Panc1 (cell line): ENCODE data around the gene PMPCA. TPM values are rescaled to one million over a fixed set of nuclear protein-coding genes. Genes with fewer than 3 reads are reported as not detected.

Experiments used
- ATAC-seq: fragments of 200-7000 bp; cut with Tn5 transposase; 2 replicates; pipeline ENCODE4 v1.9.1; 2020; ENCODE audit warnings: mild to moderate bottlenecking, moderate library complexity
- BruUV-seq: library from RNA; stranded (reverse); fragments of 400-500 nt; replicated peaks from 2 replicates; lab custom pipeline; 2021; lab: Mats Ljungman, UMichigan
- CTCF ChIA-PET: fragments of 300-600 bp; sonication (Branson Sonifier 250); formaldehyde crosslinking; loops from one replicate; lab custom pipeline; 2022; ENCODE audit warnings: antibody characterized with exemption; lab: Charles Lee
- POLR2A ChIA-PET: fragments of 300-600 bp; sonication (Branson Sonifier 250); formaldehyde crosslinking; loops from one replicate; lab custom pipeline; 2022; ENCODE audit warnings: antibody characterized with exemption; lab: Charles Lee
- DNase-seq: peaks from one replicate; pipeline ENCODE4 v3.0.0-alpha.2; 2010; ENCODE audit warnings: low read depth, low spot score
- H3K27ac ChIP-seq: 2 replicates; pipeline ENCODE4 v1.5.1; 2011; ENCODE audit warnings: mild to moderate bottlenecking, low read length, inconsistent platforms
- H3K27me3 ChIP-seq: fragments of 200-500 bp; sonication (Bioruptor generic); 2 replicates; pipeline ENCODE4 v1.6.0; 2014; ENCODE audit warnings: low read length, inconsistent platforms; ENCODE audit not compliant: control insufficient read depth, insufficient read depth
- H3K36me3 ChIP-seq: fragments of 200-500 bp; sonication (Bioruptor generic); 2 replicates; pipeline ENCODE4 v1.5.1; 2014; ENCODE audit warnings: inconsistent platforms, mild to moderate bottlenecking, low read length, moderate library complexity; ENCODE audit not compliant: control insufficient read depth, insufficient read depth
- H3K4me1 ChIP-seq: 2 replicates; pipeline ENCODE4 v1.5.1; 2011; ENCODE audit warnings: inconsistent platforms, mild to moderate bottlenecking, low read length, moderate library complexity; ENCODE audit not compliant: control insufficient read depth, insufficient read depth
- H3K4me3 ChIP-seq, 2 experiments: 2 replicates each; pipeline ENCODE4 v1.5.1; 2011 to 2012; ENCODE audit warnings: low read depth in 2 of 2, low read length in 2 of 2, mild to moderate bottlenecking in 2 of 2, inconsistent platforms in 1 of 2, moderate library complexity in 1 of 2
- H3K9me3 ChIP-seq: fragments of 200-500 bp; sonication (Bioruptor generic); 2 replicates; pipeline ENCODE4 v1.5.1; 2014; ENCODE audit warnings: low read depth, mild to moderate bottlenecking, inconsistent platforms, low read length, moderate library complexity; ENCODE audit not compliant: control insufficient read depth, insufficient read depth
- POLR2AphosphoS5 ChIP-seq: IDR thresholded peaks from 2 replicates; pipeline ENCODE4 v1.6.1; 2012; ENCODE audit warnings: mild to moderate bottlenecking, low read depth, low read length, moderate library complexity
- SIN3A ChIP-seq: IDR thresholded peaks from 2 replicates; pipeline ENCODE4 v1.6.1; 2012; ENCODE audit warnings: low read depth, mild to moderate bottlenecking, low read length, moderate library complexity, borderline replicate concordance; ENCODE audit not compliant: insufficient read depth
- TCF7L2 ChIP-seq: IDR thresholded peaks from 2 replicates; pipeline ENCODE4 v1.6.1; 2011; ENCODE audit warnings: mild to moderate bottlenecking, low read depth, low read length, inconsistent platforms
- in situ Hi-C: cut with HindIII; loops from 2 replicates; pipeline ENCODE4 v1.10.0; 2016; ENCODE audit warnings: low sequenced_read_pairs, low pct_unique_long_range_greater_than_20kb
- intact Hi-C: fragments of 100-400 bp; cut with micrococcal nuclease; formaldehyde crosslinking; loops from one replicate; pipeline ENCODE4 v1.10.0; 2022; ENCODE audit not compliant: unreplicated experiment
- total RNA-seq: library from RNA; stranded (reverse); gene quantifications from one replicate; pipeline ENCODE4 v1.2.1, GENCODE V29; 2021; ENCODE audit not compliant: unreplicated experiment
- TF ChIP-seq, protein P1 (sequence below), 2 experiments: IDR thresholded peaks; 2 replicates each; pipeline ENCODE4 v1.6.1; 2011 to 2012; ENCODE audit warnings: low read depth in 2 of 2, control low read depth in 1 of 2, low read length in 1 of 2, mild to moderate bottlenecking in 1 of 2, moderate library complexity in 1 of 2; ENCODE audit not compliant: insufficient read depth in 1 of 2
- TF ChIP-seq, protein P2 (sequence below): fragments of 450-650 bp; IDR thresholded peaks from 2 replicates; pipeline ENCODE4 v1.5.1; 2017; ENCODE audit warnings: mild to moderate bottlenecking

PMPCA gene
- total RNA-seq, 1 experiment from 2014 or later, result 60.9 TPM

DNA sequence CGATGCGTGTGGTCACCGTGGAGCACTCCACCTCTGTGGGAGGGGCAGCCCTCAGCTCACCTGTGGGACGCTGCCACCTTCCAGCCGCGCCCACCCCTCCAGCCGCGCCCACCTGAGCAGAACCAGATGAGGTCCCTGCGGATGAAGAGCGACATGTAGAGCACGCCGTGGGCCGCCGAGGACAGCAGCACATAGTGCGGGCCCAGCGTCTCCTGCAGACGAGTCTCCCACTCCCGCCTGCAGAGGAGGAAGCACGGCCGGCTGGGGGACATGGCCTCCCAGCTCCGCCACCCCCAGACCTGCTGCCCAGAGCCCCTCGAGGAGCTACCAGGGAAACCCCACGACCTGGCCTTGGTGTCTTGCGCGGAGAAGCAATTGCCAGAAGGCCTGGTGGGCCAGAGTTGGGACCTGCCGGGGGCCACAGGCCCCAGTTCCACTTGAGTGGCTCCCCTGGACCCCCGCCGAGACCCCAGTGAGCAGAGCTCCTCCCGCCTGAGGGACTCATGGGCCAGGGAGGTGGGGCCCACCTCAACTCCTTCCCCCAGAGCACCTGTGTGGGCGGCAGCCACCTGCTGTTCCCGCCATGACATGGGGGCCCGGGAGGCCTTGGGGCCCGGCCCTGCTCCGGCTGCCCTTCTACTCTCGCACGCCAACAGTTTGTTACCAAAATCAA, 22.7 kb downstream of the PMPCA start:
- in situ Hi-C loops (no loop called here), intact Hi-C loops (no loop called here)
- no TSS peak for BruUV-seq
- Histone ChIP-seq H3K27ac (no peak overlapping the region), H3K4me3 (no peak overlapping the region), H3K9me3 (no peaks in the 10 kb centered on the region), H3K4me1 (no peaks in the 10 kb centered on the region), H3K36me3 (no peaks in the 10 kb centered on the region), H3K27me3 (no peaks in the 10 kb centered on the region)
- TF ChIP-seq POLR2AphosphoS5, result no peak
- no peak for TF ChIP-seq TCF7L2
- TF ChIP-seq, protein P1, sequence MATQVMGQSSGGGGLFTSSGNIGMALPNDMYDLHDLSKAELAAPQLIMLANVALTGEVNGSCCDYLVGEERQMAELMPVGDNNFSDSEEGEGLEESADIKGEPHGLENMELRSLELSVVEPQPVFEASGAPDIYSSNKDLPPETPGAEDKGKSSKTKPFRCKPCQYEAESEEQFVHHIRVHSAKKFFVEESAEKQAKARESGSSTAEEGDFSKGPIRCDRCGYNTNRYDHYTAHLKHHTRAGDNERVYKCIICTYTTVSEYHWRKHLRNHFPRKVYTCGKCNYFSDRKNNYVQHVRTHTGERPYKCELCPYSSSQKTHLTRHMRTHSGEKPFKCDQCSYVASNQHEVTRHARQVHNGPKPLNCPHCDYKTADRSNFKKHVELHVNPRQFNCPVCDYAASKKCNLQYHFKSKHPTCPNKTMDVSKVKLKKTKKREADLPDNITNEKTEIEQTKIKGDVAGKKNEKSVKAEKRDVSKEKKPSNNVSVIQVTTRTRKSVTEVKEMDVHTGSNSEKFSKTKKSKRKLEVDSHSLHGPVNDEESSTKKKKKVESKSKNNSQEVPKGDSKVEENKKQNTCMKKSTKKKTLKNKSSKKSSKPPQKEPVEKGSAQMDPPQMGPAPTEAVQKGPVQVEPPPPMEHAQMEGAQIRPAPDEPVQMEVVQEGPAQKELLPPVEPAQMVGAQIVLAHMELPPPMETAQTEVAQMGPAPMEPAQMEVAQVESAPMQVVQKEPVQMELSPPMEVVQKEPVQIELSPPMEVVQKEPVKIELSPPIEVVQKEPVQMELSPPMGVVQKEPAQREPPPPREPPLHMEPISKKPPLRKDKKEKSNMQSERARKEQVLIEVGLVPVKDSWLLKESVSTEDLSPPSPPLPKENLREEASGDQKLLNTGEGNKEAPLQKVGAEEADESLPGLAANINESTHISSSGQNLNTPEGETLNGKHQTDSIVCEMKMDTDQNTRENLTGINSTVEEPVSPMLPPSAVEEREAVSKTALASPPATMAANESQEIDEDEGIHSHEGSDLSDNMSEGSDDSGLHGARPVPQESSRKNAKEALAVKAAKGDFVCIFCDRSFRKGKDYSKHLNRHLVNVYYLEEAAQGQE (IDR thresholded peaks at IDR 0.05; ENCODE audit: insufficient read depth in 1 of 2, low read depth in 2 of 2, low read length in 1 of 2), result no peak
- TF ChIP-seq, protein P2, sequence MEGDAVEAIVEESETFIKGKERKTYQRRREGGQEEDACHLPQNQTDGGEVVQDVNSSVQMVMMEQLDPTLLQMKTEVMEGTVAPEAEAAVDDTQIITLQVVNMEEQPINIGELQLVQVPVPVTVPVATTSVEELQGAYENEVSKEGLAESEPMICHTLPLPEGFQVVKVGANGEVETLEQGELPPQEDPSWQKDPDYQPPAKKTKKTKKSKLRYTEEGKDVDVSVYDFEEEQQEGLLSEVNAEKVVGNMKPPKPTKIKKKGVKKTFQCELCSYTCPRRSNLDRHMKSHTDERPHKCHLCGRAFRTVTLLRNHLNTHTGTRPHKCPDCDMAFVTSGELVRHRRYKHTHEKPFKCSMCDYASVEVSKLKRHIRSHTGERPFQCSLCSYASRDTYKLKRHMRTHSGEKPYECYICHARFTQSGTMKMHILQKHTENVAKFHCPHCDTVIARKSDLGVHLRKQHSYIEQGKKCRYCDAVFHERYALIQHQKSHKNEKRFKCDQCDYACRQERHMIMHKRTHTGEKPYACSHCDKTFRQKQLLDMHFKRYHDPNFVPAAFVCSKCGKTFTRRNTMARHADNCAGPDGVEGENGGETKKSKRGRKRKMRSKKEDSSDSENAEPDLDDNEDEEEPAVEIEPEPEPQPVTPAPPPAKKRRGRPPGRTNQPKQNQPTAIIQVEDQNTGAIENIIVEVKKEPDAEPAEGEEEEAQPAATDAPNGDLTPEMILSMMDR, result no peak
- no peak for TF ChIP-seq SIN3A
- ChIA-PET CTCF (no interaction called here), POLR2A (no interaction called here)
- no peak for ATAC-seq
- no peak for DNase-seq

DNA sequence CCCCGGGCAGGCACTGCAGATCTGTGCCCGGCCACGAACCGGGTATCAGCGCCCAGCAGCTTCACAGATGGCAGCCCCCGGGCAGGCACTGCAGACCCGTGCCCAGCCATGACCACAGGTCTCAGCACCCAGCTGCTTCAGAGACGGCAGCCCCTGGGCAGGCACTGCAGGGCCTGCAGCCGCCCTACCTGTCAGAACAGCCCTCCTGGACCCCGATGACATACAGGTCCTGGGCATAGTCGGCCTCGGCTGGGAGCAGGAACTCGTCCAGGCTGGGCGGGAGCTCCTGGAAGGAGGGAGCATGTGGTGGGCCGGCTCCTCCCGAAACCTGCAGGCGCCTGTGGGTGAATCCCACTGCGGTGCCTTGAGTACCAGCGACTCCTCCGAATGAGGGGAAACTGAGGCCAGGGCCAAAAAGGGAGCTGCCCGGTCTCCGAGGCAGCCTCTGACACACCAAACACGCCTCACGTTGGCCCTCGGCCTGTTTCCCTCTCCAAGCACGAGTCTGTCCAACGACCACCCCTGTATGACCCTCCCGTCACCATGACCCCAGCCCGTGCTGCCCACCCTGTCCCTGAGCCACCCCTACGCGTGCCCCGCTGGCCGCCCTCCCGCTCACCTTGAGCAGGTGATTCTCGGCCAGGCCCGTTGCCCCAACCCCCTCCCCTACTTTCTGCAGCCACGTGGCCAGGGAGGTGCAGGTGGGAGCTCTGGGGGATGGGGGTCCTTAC, 23.6 kb downstream of the PMPCA start:
- in situ Hi-C loops, result no loop called here
- CTCF ChIA-PET, result no interaction called here

More for the DNA sequence above, 23.6 kb downstream of the PMPCA start:
- Histone ChIP-seq H3K4me1 (no peaks in the 10 kb centered on the region), H3K36me3 (no peaks in the 10 kb centered on the region), H3K9me3 (no peaks in the 10 kb centered on the region), H3K27me3 (no peaks in the 10 kb centered on the region), H3K27ac (no peak overlapping the region), H3K4me3 (no peak overlapping the region)
- POLR2A ChIA-PET, result no interaction called here
- intact Hi-C loops, result no loop called here
- DNase-seq (no peak), ATAC-seq (no peak)
- no TSS peak for BruUV-seq
- TF ChIP-seq SIN3A, result no peak
- TF ChIP-seq, protein P1 (IDR thresholded peaks at IDR 0.05; ENCODE audit: insufficient read depth in 1 of 2, low read depth in 2 of 2, low read length in 1 of 2), result no peak
- no peak for TF ChIP-seq TCF7L2
- TF ChIP-seq POLR2AphosphoS5, result no peak
- TF ChIP-seq, protein P2, result no peak
